HCT116 (cell line): ENCODE results near the gene ACHE. TPM values are rescaled to one million over a fixed set of nuclear protein-coding genes. Genes with fewer than 3 reads are reported as not detected.

Experiments
- CBX3 ChIP-seq: IDR thresholded peaks from 2 replicates; pipeline ENCODE4 v1.6.1; 2012; ENCODE audit warnings: low read depth
- EZH2phosphoT487 ChIP-seq: fragments of 200-600 bp; IDR thresholded peaks from 2 replicates; pipeline ENCODE4 v1.6.1; 2018; ENCODE audit warnings: antibody characterized with exemption, borderline replicate concordance
- FOSL1 ChIP-seq: IDR thresholded peaks from 2 replicates; pipeline ENCODE4 v1.6.1; 2012; ENCODE audit warnings: low read depth
- JUND ChIP-seq: IDR thresholded peaks from 2 replicates; pipeline ENCODE4 v1.6.1; 2012
- RAD21 ChIP-seq: IDR thresholded peaks from 2 replicates; pipeline ENCODE4 v1.6.1; 2012; ENCODE audit warnings: low read depth, mild to moderate bottlenecking
- SIN3A ChIP-seq: IDR thresholded peaks from 2 replicates; pipeline ENCODE4 v1.6.1; 2012; ENCODE audit warnings: low read depth
- SRF ChIP-seq: IDR thresholded peaks from 2 replicates; pipeline ENCODE4 v1.6.1; 2012; ENCODE audit warnings: low read depth
- YY1 ChIP-seq: IDR thresholded peaks from 2 replicates; pipeline ENCODE4 v1.6.1; 2011; ENCODE audit warnings: low read length, low read depth, moderate library complexity, mild to moderate bottlenecking; ENCODE audit not compliant: insufficient replicate concordance; ENCODE audit errors: extremely low read depth
- total RNA-seq: library from RNA; stranded (reverse); gene quantifications from one replicate; pipeline ENCODE4 v1.2.1, GENCODE V29; 2021; ENCODE audit not compliant: unreplicated experiment
- TF ChIP-seq, protein P1 (sequence below): IDR thresholded peaks from 2 replicates; pipeline ENCODE4 v1.6.1; 2012; ENCODE audit warnings: low read depth
- TF ChIP-seq, protein P2 (sequence below): IDR thresholded peaks from 2 replicates; pipeline ENCODE4 v1.6.1; 2012
- TF ChIP-seq, protein P3 (sequence below): IDR thresholded peaks from 2 replicates; pipeline ENCODE4 v1.6.1; 2012

The ACHE gene
- total RNA-seq, 1 experiment from 2014 or later = 1.8 TPM

DNA sequence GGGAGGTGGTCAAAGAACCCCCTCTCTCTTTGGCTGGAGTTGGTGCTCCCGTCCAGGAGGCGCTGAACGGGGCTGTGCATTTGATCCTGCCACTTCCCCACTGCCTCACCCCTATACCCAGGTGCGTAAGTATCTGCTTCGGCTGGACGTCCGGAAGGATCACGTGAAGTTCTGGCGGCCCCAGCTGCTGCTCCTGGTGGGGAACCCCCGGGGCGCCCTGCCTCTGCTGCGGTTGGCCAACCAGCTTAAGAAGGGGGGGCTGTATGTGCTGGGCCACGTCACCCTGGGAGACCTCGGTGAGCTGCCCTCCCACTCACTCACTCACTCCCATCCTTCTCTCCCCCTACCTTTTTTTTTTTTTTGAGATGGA lies 34.1 kb downstream of the ACHE start (continued):
- TF ChIP-seq, protein P1, sequence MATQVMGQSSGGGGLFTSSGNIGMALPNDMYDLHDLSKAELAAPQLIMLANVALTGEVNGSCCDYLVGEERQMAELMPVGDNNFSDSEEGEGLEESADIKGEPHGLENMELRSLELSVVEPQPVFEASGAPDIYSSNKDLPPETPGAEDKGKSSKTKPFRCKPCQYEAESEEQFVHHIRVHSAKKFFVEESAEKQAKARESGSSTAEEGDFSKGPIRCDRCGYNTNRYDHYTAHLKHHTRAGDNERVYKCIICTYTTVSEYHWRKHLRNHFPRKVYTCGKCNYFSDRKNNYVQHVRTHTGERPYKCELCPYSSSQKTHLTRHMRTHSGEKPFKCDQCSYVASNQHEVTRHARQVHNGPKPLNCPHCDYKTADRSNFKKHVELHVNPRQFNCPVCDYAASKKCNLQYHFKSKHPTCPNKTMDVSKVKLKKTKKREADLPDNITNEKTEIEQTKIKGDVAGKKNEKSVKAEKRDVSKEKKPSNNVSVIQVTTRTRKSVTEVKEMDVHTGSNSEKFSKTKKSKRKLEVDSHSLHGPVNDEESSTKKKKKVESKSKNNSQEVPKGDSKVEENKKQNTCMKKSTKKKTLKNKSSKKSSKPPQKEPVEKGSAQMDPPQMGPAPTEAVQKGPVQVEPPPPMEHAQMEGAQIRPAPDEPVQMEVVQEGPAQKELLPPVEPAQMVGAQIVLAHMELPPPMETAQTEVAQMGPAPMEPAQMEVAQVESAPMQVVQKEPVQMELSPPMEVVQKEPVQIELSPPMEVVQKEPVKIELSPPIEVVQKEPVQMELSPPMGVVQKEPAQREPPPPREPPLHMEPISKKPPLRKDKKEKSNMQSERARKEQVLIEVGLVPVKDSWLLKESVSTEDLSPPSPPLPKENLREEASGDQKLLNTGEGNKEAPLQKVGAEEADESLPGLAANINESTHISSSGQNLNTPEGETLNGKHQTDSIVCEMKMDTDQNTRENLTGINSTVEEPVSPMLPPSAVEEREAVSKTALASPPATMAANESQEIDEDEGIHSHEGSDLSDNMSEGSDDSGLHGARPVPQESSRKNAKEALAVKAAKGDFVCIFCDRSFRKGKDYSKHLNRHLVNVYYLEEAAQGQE = no peak
- TF ChIP-seq RAD21 = no peak
- TF ChIP-seq SRF = no peak
- no peak for TF ChIP-seq JUND
- TF ChIP-seq, protein P2, sequence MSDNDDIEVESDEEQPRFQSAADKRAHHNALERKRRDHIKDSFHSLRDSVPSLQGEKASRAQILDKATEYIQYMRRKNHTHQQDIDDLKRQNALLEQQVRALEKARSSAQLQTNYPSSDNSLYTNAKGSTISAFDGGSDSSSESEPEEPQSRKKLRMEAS = no peak
- no peak for TF ChIP-seq SIN3A
- no peak for TF ChIP-seq CBX3
- TF ChIP-seq YY1 = no peak
- TF ChIP-seq FOSL1 = no peak
- TF ChIP-seq, protein P3, sequence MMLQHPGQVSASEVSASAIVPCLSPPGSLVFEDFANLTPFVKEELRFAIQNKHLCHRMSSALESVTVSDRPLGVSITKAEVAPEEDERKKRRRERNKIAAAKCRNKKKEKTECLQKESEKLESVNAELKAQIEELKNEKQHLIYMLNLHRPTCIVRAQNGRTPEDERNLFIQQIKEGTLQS = no peak
- no peak for TF ChIP-seq EZH2phosphoT487
